GM23248 (cell line): ENCODE data around the gene SDF2L1.

Experiments used
- EZH2 ChIP-seq: fragments of 200-600 bp; sonication (generic); IDR thresholded peaks from 2 replicates; pipeline ENCODE4 v1.6.1; 2018; ENCODE audit warnings: antibody characterized with exemption, mild to moderate bottlenecking; ENCODE audit not compliant: insufficient read depth, poor library complexity, severe bottlenecking
- EZH2phosphoT487 ChIP-seq: fragments of 200-600 bp; sonication (generic); IDR thresholded peaks from 2 replicates; pipeline ENCODE4 v1.6.1; 2018; ENCODE audit warnings: antibody characterized with exemption, moderate library complexity, mild to moderate bottlenecking, low read depth; ENCODE audit not compliant: insufficient read depth

DNA sequence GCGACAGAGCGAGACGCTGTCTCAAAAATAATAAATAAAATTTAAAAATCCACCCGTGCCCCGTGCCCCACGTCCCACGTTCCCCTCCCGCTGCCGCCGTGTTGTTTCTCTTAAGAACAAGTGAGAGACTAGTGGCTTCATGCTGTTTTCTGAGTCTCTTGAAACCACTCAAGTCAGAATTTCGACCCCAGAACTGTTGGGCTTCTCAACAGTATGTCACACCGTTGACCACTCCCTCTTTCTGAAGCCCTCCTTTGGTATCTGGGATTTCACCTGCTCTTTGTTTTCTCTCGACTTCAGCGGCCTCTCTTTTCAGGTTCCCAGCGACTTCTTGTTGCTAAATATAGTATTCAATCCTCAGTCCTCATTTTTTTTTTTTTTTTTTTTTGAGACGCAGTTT lies 24.7 kb downstream of the SDF2L1 start:
- TF ChIP-seq EZH2 (no peak), EZH2phosphoT487 (no peak)
